ENCODE data around the gene LRMDA. TPM values are rescaled to one million over a fixed set of nuclear protein-coding genes. Genes with fewer than 3 reads are reported as not detected.

The LRMDA gene
- total RNA-seq, 2 experiments from 2014 or later, result not detected

DNA sequence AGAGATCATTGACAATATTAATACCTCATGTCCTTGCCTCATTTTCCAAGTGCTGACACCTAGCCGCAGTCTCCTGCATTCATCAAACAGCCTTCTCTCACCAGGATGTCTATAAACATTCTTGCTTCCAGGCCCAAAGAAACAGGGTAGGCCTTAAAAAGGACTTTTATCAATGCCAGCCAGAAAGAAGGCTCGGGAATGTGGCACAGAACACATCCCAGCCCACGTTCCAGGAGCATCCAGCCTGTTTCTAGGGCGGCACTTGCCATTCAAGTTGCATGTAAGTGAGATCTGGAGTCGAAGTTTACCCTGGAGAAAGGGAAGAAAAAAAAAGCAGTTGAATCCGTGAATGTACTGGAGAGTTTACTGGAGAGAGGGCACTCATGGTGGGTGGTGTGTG is 1123.1 kb downstream of the LRMDA start:
- no peaks in the 10 kb centered on the region for H3K27me3 Mint-ChIP-seq

DNA sequence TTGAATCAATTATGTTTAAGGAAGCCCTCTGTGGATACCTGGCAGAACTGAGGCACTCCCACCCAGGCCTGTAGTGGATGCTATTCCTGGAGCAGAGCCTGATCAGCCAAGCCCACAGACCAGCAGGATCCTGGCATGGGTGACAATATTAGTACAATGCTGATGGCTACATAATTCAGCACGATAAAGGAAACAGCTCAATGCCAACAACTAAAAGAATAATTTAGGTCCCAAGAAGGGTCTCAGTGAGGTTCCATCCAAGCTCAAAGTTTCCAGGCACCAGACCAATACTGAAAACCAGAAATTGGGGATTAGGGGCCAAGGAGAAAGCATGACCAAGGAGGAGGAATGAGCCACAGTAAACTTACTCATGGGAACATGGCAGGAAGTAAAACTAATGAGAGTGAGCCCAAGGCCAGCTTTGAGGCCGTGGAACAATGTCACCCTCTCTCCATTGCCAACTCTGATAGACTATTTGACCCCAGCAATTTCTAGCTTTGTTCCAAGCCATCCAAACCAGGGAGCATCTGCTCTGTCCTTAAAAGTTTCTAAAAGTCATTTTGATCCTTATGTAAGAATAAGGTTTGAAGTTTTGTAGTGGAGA is 1123.7 kb downstream of the LRMDA start:
- Histone ChIP-seq H3K4me1 (ENCODE audit: insufficient read depth, low read length) (no peaks in the 10 kb centered on the region), H3K9me3 (ENCODE audit: control insufficient read depth in 1 of 2, insufficient read depth in 1 of 2, low read length in 2 of 2) (peaks cover 0 to 5% of the 10 kb centered on the region in 2 experiments), H3K36me3 (ENCODE audit: insufficient read depth, low read length) (no peaks in the 10 kb centered on the region), H3K27me3 (ENCODE audit: control insufficient read depth in 1 of 2, insufficient read depth in 2 of 2, low read length in 2 of 2) (no peaks in the 10 kb centered on the region), H3K27ac (ENCODE audit: low read depth in 1 of 2, low read length in 2 of 2) (no peak overlapping the region), H3K4me3 (ENCODE audit: low read length) (no peak overlapping the region)
- Mint-ChIP-seq H3K4me3 (no peak overlapping the region), H3K36me3 (ENCODE audit: low read depth) (no peaks in the 10 kb centered on the region), H3K9me3 (no peaks in the 10 kb centered on the region), H3K4me1 (ENCODE audit: low read depth) (no peaks in the 10 kb centered on the region), H3K27me3 (no peaks in the 10 kb centered on the region), H3K27ac (no peak overlapping the region)
- DNase-seq (no peak), ATAC-seq (ENCODE audit: poor library complexity) (no peak)
- intact Hi-C loops (cut with DNase I, micrococcal nuclease), result no loop called here
- TF ChIP-seq, protein P1, sequence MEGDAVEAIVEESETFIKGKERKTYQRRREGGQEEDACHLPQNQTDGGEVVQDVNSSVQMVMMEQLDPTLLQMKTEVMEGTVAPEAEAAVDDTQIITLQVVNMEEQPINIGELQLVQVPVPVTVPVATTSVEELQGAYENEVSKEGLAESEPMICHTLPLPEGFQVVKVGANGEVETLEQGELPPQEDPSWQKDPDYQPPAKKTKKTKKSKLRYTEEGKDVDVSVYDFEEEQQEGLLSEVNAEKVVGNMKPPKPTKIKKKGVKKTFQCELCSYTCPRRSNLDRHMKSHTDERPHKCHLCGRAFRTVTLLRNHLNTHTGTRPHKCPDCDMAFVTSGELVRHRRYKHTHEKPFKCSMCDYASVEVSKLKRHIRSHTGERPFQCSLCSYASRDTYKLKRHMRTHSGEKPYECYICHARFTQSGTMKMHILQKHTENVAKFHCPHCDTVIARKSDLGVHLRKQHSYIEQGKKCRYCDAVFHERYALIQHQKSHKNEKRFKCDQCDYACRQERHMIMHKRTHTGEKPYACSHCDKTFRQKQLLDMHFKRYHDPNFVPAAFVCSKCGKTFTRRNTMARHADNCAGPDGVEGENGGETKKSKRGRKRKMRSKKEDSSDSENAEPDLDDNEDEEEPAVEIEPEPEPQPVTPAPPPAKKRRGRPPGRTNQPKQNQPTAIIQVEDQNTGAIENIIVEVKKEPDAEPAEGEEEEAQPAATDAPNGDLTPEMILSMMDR (IDR thresholded peaks at IDR 0.05), result no peak
- ChIA-PET POLR2A (no interaction called here), CTCF (no interaction called here)

More for the DNA sequence above, 1123.1 kb downstream of the LRMDA start:
- H3K27me3 ChIP-seq (ENCODE audit: control insufficient read depth in 1 of 2, insufficient read depth in 2 of 2, low read length in 2 of 2), result no peaks in the 10 kb centered on the region
- no peaks in the 10 kb centered on the region for H3K4me1 ChIP-seq (ENCODE audit: insufficient read depth, low read length)
- DNase-seq (no peak), ATAC-seq (ENCODE audit: poor library complexity) (no peak)
- H3K36me3 ChIP-seq (ENCODE audit: insufficient read depth, low read length), result no peaks in the 10 kb centered on the region
- H3K4me3 ChIP-seq (ENCODE audit: low read length), result no peak overlapping the region
- Mint-ChIP-seq H3K9me3 (no peaks in the 10 kb centered on the region), H3K4me3 (no peak overlapping the region), H3K36me3 (ENCODE audit: low read depth) (no peaks in the 10 kb centered on the region), H3K27ac (no peak overlapping the region), H3K4me1 (ENCODE audit: low read depth) (no peaks in the 10 kb centered on the region)
- peaks cover 0 to 5% of the 10 kb centered on the region in 2 experiments for H3K9me3 ChIP-seq (ENCODE audit: control insufficient read depth in 1 of 2, insufficient read depth in 1 of 2, low read length in 2 of 2)
- H3K27ac ChIP-seq (ENCODE audit: low read depth in 1 of 2, low read length in 2 of 2), result no peak overlapping the region
- TF ChIP-seq, protein P1 (IDR thresholded peaks at IDR 0.05), result no peak
- intact Hi-C loops (cut with DNase I, micrococcal nuclease), result no loop called here
- ChIA-PET CTCF (no interaction called here), POLR2A (no interaction called here)

DNA sequence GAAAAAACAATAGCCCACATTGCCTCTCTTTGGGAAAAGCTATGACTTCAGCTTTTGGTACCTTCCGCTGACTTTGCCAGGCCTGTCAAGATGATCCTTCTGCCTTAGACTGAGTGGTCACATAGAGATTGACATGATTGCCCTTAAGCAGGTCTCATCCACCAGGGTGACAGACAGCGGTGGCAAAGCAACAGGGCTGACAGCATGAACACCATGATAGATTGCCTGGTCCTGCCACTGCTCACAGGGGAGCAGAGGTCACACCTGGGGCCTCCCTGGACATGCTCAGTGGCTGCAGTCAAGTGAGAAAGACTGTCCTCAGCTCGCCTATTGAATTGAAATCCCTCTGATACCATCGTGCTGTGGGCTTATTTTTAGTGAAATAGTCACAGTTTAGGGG is 1125.9 kb downstream of the LRMDA start:
- intact Hi-C loops (cut with DNase I, micrococcal nuclease), result no loop called here
- Histone ChIP-seq H3K9me3 (ENCODE audit: control insufficient read depth in 1 of 2, insufficient read depth in 1 of 2, low read length in 2 of 2) (peaks cover 0 to 5% of the 10 kb centered on the region in 2 experiments), H3K27ac (ENCODE audit: low read depth in 1 of 2, low read length in 2 of 2) (no peak overlapping the region), H3K27me3 (ENCODE audit: control insufficient read depth in 1 of 2, insufficient read depth in 2 of 2, low read length in 2 of 2) (no peaks in the 10 kb centered on the region), H3K4me3 (ENCODE audit: low read length) (no peak overlapping the region), H3K36me3 (ENCODE audit: insufficient read depth, low read length) (no peaks in the 10 kb centered on the region), H3K4me1 (ENCODE audit: insufficient read depth, low read length) (no peaks in the 10 kb centered on the region)
- ChIA-PET POLR2A (no interaction called here), CTCF (no interaction called here)
- Mint-ChIP-seq H3K9me3 (no peaks in the 10 kb centered on the region), H3K27me3 (no peaks in the 10 kb centered on the region), H3K36me3 (ENCODE audit: low read depth) (no peaks in the 10 kb centered on the region), H3K4me3 (no peak overlapping the region), H3K27ac (no peak overlapping the region), H3K4me1 (ENCODE audit: low read depth) (no peaks in the 10 kb centered on the region)
- TF ChIP-seq, protein P1 (IDR thresholded peaks at IDR 0.05), result no peak
- DNase-seq (no peak), ATAC-seq (ENCODE audit: poor library complexity) (no peak)
